GM12878 (cell line): ENCODE data around the gene DEFB123. TPM values are rescaled to one million over a fixed set of nuclear protein-coding genes. Genes with fewer than 3 reads are reported as not detected.

Experiments
- ATAC-seq: fragments of 200-7000 bp; cut with Tn5 transposase; 3 replicates; pipeline ENCODE4 v1.9.1; 2020; ENCODE audit warnings: mild to moderate bottlenecking, moderate library complexity
- BruUV-seq: library from RNA; stranded (reverse); fragments of 400-500 nt; replicated peaks from 2 replicates; lab custom pipeline; 2021; lab: Mats Ljungman, UMichigan
- CTCF ChIA-PET: fragments of 300-600 bp; sonication (Branson Sonifier 250); formaldehyde crosslinking; extraction: SDS; loops from one replicate; lab custom pipeline; 2021; ENCODE audit warnings: inconsistent platforms; lab: Yijun Ruan, JAX
- POLR2A ChIA-PET: fragments of 350-600 bp; formaldehyde crosslinking; extraction: SDS; loops from one replicate; lab custom pipeline; 2021; ENCODE audit warnings: inconsistent platforms; lab: Charles Lee
- RAD21 ChIA-PET: fragments of 300-600 bp; sonication (Branson Sonifier 250); formaldehyde crosslinking; loops from one replicate; lab custom pipeline; 2023; ENCODE audit warnings: antibody characterized with exemption; ENCODE audit not compliant: unreplicated experiment; lab: Charles Lee
- SMC1A ChIA-PET: fragments of 300-600 bp; sonication (Branson Sonifier 250); formaldehyde crosslinking; loops from one replicate; lab custom pipeline; 2023; ENCODE audit not compliant: unreplicated experiment, uncharacterized antibody; lab: Charles Lee
- DNase-seq: peaks from one replicate; pipeline ENCODE4 v3.0.0-alpha.2; 2011; ENCODE audit warnings: low read depth, low spot score
- FAIRE-seq: peaks from 3 replicates; lab custom pipeline; 2011; peaks lifted over from hg19 to GRCh38; lab: Jason Lieb, UNC
- H2AFZ ChIP-seq: 2 replicates; pipeline ENCODE4 v1.6.0; 2011; ENCODE audit warnings: low read depth, low read length, control low read depth; ENCODE audit not compliant: control insufficient read depth
- H3K27ac ChIP-seq: 2 replicates; pipeline ENCODE4 v1.5.1; 2011; ENCODE audit warnings: control low read depth; ENCODE audit not compliant: control insufficient read depth, insufficient read depth
- H3K27me3 ChIP-seq, 2 experiments: replicated peaks in 1 of 2; 2 replicates each; pipeline versions ENCODE4 v1.6.0 to v1.6.1; 2011; ENCODE audit warnings: low read length in 1 of 2; ENCODE audit not compliant: control insufficient read depth in 2 of 2, insufficient read depth in 2 of 2
- H3K36me3 ChIP-seq, 2 experiments: 2 replicates each; pipeline ENCODE4 v1.5.1; 2011; ENCODE audit warnings: low read length in 1 of 2; ENCODE audit not compliant: control insufficient read depth in 2 of 2, insufficient read depth in 2 of 2
- H3K4me1 ChIP-seq: 2 replicates; pipeline ENCODE4 v1.6.1; 2011; ENCODE audit warnings: mild to moderate bottlenecking, low read length, moderate library complexity, mixed read lengths; ENCODE audit not compliant: control insufficient read depth, insufficient read depth
- H3K4me2 ChIP-seq: 2 replicates; pipeline ENCODE4 v1.6.0; 2011; ENCODE audit warnings: control low read depth; ENCODE audit not compliant: control insufficient read depth, insufficient read depth
- H3K4me3 ChIP-seq: fragments of 200-600 bp; sonication (generic); 2 replicates; pipeline ENCODE4 v1.5.1; 2016
- H3K79me2 ChIP-seq: 2 replicates; pipeline ENCODE4 v1.6.0; 2011; ENCODE audit warnings: low read length; ENCODE audit not compliant: control insufficient read depth, insufficient read depth
- H3K9ac ChIP-seq: 2 replicates; pipeline ENCODE4 v1.8.0; 2011; ENCODE audit warnings: low read length, control low read depth, mixed read lengths; ENCODE audit not compliant: control insufficient read depth, insufficient read depth
- H3K9me3 ChIP-seq: replicated peaks from 3 replicates; pipeline ENCODE4 v1.5.1; 2011; ENCODE audit warnings: mild to moderate bottlenecking, low read length; ENCODE audit not compliant: control insufficient read depth, insufficient read depth
- H4K20me1 ChIP-seq: 2 replicates; pipeline ENCODE4 v1.6.0; 2011; ENCODE audit not compliant: control insufficient read depth, insufficient read depth
- ATF7 ChIP-seq: fragments of 450-650 bp; IDR thresholded peaks from 2 replicates; pipeline ENCODE4 v1.6.1; 2016; ENCODE audit warnings: low read depth, mild to moderate bottlenecking
- IKZF1 ChIP-seq: fragments of 450-650 bp; conservative IDR thresholded peaks from 2 replicates; pipeline ENCODE4 v1.6.1; 2017; ENCODE audit warnings: antibody characterized with exemption, mild to moderate bottlenecking
- IRF4 ChIP-seq: IDR thresholded peaks from 2 replicates; pipeline ENCODE4 v1.6.1; 2011; ENCODE audit warnings: low read depth, low read length
- NFXL1 ChIP-seq: fragments of 450-650 bp; IDR thresholded peaks from 2 replicates; pipeline ENCODE4 v1.6.1; 2017; ENCODE audit warnings: antibody characterized with exemption, mild to moderate bottlenecking, borderline replicate concordance
- NRF1 ChIP-seq: conservative IDR thresholded peaks from 2 replicates; pipeline ENCODE4 v1.6.1; 2011; ENCODE audit warnings: mild to moderate bottlenecking, low read depth, low read length, improper control_type of control experiment
- PAX5 ChIP-seq: IDR thresholded peaks from 2 replicates; pipeline ENCODE4 v1.6.1; 2011; ENCODE audit warnings: low read depth, low read length, borderline replicate concordance
- POLR2AphosphoS5 ChIP-seq: IDR thresholded peaks from 2 replicates; pipeline ENCODE4 v1.6.1; 2011; ENCODE audit warnings: mild to moderate bottlenecking, low read length, inconsistent platforms
- RFX5 ChIP-seq: IDR thresholded peaks from 2 replicates; pipeline ENCODE4 v1.6.1; 2011; ENCODE audit warnings: low read depth, low read length, improper control_type of control experiment
- SPI1 ChIP-seq: IDR thresholded peaks from 2 replicates; pipeline ENCODE4 v1.6.1; 2011; ENCODE audit warnings: low read depth, mild to moderate bottlenecking, low read length, moderate library complexity, borderline replicate concordance; ENCODE audit not compliant: insufficient read depth
- TARDBP ChIP-seq: IDR thresholded peaks from 2 replicates; pipeline ENCODE4 v1.6.1; 2016; ENCODE audit warnings: borderline replicate concordance
- ZBED1 ChIP-seq: IDR thresholded peaks from 2 replicates; pipeline ENCODE4 v1.6.1; 2016; ENCODE audit warnings: borderline replicate concordance
- WGBS: methylation state at CpG from one replicate; pipeline ENCODE4 v1.1.6; 2016; ENCODE audit warnings: low lambda C conversion rate; ENCODE audit not compliant: insufficient replicate concordance, insufficient coverage; ENCODE audit errors: missing lambda C conversion rate; 5-methylcytosine and 5-hydroxymethylcytosine counted together
- in situ Hi-C: fragments of 300-500 bp; cut with MboI; formaldehyde crosslinking; loops from 9 replicates; pipeline ENCODE4 v1.14.3; 2018; ENCODE audit warnings: mixed read lengths
- intact Hi-C: fragments of 100-400 bp; cut with micrococcal nuclease; formaldehyde crosslinking; loops from one replicate; pipeline ENCODE4 v1.14.2; 2022; ENCODE audit not compliant: unreplicated experiment
- polyA plus RNA-seq, 11 experiments: library from polyadenylated mRNA; depleted of rRNA in 4 of 11; unstranded in 6 of 11; stranded (reverse) in 5 of 11; fragments of >200 nt; fragmentation: Nextera tagmentation in 4 of 11; fragmentation: Illumina TruSeq in 1 of 11; extraction: Ambion mirVana in 4 of 11; extraction: Trizol in 1 of 11; gene quantifications; 1 replicate in 1 of 11; 2 replicates in 10 of 11; pipeline versions ENCODE4 v1.2.1 to v1.2.3, GENCODE V29; 2011 to 2016; ENCODE audit warnings: inconsistent platforms in 2 of 11, missing spikeins in 2 of 11, low read depth in 1 of 11
- total RNA-seq, 4 experiments: library from RNA; depleted of rRNA in 3 of 4; stranded (reverse); fragments of >200 nt in 3 of 4; fragmentation: Illumina TruSeq in 1 of 4; extraction: Trizol in 1 of 4; gene quantifications; 2 replicates each; pipeline versions ENCODE4 v1.2.1 to v1.2.3, GENCODE V29; 2013 to 2021
- TF ChIP-seq, protein P1 (sequence below): fragments of 450-650 bp; IDR thresholded peaks from 2 replicates; pipeline ENCODE4 v1.6.1; 2017; ENCODE audit warnings: antibody characterized with exemption, mild to moderate bottlenecking, moderate library complexity
- TF ChIP-seq, protein P2 (sequence below): IDR thresholded peaks from 2 replicates; pipeline ENCODE4 v1.6.1; 2011; ENCODE audit warnings: borderline replicate concordance, low read depth, mild to moderate bottlenecking, moderate library complexity, low read length; ENCODE audit not compliant: insufficient read depth, poor library complexity, severe bottlenecking
- TF ChIP-seq, protein P3 (sequence below): fragments of 450-650 bp; IDR thresholded peaks from 2 replicates; pipeline ENCODE4 v1.6.1; 2017; ENCODE audit warnings: mild to moderate bottlenecking, moderate library complexity

Gene DEFB123
- total and polyA plus RNA-seq, 10 of the 15 experiments (the other 5 are each of a cell fraction or from before 2014, with no cell fraction given), result not detected

DNA sequence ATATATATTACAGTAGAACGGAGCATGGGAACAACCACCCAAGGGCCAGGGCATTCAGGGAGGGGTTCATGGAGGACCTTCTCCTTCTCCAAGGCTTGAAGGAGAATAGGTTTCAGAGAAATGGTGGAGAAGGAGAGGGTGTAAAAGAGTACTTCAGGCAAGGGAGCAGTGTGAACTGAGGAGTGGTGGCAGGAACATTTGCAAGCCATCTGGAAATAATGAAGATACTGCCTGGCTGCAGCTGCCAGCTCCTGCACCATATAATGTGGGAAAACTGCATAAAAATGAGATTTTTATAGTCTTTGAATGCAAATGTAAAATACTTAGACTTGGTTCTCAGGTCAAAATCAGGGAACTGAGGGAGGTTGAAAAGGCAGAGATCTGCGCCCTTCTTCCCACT is 24.8 kb upstream of the DEFB123 start (continued):
- TF ChIP-seq, protein P1, sequence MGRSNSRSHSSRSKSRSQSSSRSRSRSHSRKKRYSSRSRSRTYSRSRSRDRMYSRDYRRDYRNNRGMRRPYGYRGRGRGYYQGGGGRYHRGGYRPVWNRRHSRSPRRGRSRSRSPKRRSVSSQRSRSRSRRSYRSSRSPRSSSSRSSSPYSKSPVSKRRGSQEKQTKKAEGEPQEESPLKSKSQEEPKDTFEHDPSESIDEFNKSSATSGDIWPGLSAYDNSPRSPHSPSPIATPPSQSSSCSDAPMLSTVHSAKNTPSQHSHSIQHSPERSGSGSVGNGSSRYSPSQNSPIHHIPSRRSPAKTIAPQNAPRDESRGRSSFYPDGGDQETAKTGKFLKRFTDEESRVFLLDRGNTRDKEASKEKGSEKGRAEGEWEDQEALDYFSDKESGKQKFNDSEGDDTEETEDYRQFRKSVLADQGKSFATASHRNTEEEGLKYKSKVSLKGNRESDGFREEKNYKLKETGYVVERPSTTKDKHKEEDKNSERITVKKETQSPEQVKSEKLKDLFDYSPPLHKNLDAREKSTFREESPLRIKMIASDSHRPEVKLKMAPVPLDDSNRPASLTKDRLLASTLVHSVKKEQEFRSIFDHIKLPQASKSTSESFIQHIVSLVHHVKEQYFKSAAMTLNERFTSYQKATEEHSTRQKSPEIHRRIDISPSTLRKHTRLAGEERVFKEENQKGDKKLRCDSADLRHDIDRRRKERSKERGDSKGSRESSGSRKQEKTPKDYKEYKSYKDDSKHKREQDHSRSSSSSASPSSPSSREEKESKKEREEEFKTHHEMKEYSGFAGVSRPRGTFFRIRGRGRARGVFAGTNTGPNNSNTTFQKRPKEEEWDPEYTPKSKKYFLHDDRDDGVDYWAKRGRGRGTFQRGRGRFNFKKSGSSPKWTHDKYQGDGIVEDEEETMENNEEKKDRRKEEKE, result no peak

DNA sequence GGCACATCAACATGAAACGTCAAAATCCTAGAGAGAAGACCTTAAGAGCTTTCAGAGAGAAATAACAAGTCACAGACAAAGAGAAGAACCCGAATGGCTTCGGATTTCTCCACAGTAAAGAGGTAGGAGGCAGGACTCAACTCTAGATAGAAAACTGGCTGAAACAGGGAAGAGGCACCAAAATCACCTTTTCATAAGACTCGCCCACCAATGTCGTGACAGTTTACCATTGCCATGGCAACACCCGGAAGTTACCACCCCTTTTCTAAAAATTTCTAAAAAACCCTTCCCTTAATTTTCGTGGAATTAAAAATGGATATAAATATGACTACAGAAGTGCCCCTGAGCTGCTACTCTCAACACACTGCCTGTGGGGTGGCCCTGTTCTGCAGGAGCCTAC is 22.1 kb upstream of the DEFB123 start:
- Histone ChIP-seq H3K4me3 (no peak overlapping the region), H3K27ac (no peak overlapping the region), H3K9ac (no peak overlapping the region), H2AFZ (no peak overlapping the region), H3K36me3 (no peaks in the 10 kb centered on the region), H3K79me2 (no peaks in the 10 kb centered on the region), H4K20me1 (no peaks in the 10 kb centered on the region), H3K4me2 (no peak overlapping the region), H3K4me1 (no peaks in the 10 kb centered on the region), H3K9me3 (no peaks in the 10 kb centered on the region), H3K27me3 (no peaks in the 10 kb centered on the region)
- no peak for ATAC-seq
- CTCF ChIA-PET, result no interaction called here
- intact Hi-C loops, result no loop called here
- SMC1A ChIA-PET, result no interaction called here
- no TSS peak for BruUV-seq
- no peak for FAIRE-seq
- WGBS, result 38% methylated on average over 7 of the region's 7 CpGs
- POLR2A ChIA-PET, result no interaction called here
- RAD21 ChIA-PET, result no interaction called here
- in situ Hi-C loops, result no loop called here
- no peak for DNase-seq
- no peak for TF ChIP-seq IRF4
- TF ChIP-seq, protein P2, sequence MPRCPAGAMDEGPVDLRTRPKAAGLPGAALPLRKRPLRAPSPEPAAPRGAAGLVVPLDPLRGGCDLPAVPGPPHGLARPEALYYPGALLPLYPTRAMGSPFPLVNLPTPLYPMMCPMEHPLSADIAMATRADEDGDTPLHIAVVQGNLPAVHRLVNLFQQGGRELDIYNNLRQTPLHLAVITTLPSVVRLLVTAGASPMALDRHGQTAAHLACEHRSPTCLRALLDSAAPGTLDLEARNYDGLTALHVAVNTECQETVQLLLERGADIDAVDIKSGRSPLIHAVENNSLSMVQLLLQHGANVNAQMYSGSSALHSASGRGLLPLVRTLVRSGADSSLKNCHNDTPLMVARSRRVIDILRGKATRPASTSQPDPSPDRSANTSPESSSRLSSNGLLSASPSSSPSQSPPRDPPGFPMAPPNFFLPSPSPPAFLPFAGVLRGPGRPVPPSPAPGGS, result no peak
- TF ChIP-seq, protein P3, sequence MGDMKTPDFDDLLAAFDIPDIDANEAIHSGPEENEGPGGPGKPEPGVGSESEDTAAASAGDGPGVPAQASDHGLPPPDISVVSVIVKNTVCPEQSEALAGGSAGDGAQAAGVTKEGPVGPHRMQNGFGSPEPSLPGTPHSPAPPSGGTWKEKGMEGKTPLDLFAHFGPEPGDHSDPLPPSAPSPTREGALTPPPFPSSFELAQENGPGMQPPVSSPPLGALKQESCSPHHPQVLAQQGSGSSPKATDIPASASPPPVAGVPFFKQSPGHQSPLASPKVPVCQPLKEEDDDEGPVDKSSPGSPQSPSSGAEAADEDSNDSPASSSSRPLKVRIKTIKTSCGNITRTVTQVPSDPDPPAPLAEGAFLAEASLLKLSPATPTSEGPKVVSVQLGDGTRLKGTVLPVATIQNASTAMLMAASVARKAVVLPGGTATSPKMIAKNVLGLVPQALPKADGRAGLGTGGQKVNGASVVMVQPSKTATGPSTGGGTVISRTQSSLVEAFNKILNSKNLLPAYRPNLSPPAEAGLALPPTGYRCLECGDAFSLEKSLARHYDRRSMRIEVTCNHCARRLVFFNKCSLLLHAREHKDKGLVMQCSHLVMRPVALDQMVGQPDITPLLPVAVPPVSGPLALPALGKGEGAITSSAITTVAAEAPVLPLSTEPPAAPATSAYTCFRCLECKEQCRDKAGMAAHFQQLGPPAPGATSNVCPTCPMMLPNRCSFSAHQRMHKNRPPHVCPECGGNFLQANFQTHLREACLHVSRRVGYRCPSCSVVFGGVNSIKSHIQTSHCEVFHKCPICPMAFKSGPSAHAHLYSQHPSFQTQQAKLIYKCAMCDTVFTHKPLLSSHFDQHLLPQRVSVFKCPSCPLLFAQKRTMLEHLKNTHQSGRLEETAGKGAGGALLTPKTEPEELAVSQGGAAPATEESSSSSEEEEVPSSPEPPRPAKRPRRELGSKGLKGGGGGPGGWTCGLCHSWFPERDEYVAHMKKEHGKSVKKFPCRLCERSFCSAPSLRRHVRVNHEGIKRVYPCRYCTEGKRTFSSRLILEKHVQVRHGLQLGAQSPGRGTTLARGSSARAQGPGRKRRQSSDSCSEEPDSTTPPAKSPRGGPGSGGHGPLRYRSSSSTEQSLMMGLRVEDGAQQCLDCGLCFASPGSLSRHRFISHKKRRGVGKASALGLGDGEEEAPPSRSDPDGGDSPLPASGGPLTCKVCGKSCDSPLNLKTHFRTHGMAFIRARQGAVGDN, result no peak
- TF ChIP-seq ATF7, result no peak
- TF ChIP-seq SPI1, result no peak
- TF ChIP-seq PAX5, result no peak
- TF ChIP-seq NFXL1, result no peak
- no peak for TF ChIP-seq ZBED1
- TF ChIP-seq NRF1, result no peak
- TF ChIP-seq POLR2AphosphoS5, result no peak
- TF ChIP-seq IKZF1, result no peak
- no peak for TF ChIP-seq TARDBP
- no peak for TF ChIP-seq RFX5
